NCI-H1417 (cell line): ENCODE data around the gene KIF26A.

ENCODE experiments used
- DNase-seq, 3 experiments: peaks; one replicate each; lab custom pipeline; 2025; lab: John Stamatoyannopoulos, UW

The KIF26A gene

DNA sequence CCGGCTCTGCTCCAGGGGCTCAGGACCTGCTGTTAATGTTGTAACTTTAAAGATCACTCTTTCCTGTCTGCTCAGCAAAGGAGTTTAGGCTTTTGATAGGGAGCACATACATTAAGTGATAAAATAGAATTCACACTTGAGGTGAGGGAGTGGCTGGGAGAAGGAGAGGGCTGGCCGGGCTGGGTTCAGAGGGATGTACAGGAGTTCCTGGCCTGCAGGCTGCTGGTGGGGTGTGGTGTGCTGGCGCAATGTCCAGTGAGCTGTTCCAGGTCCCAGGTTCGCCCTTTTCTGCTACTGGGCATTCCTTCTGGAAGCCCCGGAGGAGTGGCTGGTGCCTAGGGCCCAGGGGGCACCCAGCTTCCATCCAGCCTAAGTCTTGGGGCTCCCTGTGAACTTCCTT lies 17.8 kb downstream of the KIF26A start:
- no peak for DNase-seq

DNA sequence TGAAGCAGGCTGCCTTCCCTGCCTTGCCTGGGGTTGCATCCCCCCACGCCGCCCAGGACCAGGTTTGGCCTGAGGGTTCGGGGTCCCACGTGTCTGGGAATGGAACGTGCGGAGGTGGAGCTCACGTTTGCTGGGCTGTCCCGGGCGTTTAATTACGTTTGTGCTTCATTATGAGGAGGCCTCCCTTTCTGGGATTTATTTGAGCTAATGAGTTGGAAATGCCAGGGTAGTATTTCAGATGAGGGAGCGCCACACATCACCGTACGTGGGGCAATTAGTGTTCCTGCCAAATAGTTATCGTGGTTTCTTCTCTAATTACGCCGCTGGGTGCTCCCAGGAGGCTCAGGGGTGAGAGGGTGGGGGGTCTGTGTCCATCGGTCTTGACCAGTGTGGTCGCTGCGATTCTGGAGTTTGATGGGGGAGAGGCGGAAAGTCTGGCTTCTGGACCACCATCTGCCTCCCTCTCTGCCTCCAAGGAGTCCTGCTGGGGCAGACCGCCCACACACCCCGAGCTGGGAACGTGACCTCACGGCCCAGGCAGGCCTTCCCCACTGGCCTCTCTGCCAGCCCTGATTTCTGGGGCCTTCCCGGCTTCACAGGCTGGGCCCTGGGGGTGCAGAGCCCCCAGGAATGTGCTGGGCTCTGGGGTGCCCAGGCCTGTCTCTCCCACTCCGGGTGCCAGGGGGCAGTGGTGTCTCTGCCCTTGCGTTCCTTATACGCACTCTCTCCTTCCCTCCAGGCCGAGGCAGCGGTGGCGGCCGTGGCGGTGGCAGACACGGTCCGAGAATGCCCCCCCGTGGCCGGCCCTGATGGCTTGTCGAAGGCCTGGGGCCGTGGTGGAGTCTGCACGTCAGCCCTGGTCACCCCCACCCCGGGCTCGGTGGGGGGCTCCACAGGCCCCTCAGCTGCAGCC lies 18.9 kb downstream of the KIF26A start:
- no peak for DNase-seq

DNA sequence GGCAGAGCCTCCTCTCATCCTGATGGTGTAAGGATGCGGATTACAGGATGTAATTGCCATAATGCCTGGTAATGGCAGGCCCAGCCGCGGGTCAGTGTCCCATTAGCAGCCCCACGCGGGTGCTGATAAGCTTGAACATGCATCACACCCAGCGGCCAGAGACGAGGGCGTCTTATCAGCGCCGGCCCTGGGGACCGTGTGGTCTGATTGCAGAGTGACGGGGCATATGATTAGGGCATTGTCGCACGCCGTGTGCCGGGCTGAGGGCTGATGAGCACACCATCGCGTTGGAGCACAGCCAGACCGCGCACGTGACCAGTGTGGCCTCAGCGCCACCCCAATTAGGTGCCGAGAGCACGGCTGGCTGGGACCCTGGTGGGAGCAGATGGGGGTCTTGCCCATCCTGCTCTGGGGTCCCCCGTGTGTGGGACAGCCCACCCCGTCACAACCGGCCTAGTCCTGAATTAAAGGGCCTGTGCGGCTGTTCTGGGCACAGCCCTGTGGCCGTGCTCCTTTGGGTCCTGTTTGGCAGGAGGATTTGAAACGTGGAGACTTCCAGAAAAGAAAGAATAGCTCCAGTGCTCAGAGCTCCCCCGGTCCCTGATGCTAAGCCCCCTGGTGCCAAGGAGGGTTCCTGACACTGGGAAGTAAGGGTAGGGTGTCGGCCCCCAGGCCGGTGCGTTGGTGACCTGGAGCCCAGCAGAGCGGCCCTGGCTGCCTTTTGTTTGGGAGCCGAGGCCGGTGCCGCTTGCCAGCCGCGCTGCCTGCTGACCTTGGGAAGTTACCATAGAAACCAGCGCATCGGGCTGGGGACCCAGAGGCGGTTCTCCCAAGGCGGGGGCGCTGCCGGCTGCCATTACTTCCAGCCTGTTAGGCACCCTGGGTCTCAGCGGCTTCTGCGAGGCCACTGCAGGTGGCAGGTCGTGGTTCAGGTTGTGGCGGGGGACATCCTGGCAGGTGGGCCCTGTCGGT lies 20.7 kb downstream of the KIF26A start:
- DNase-seq = peak in 2 of 3 experiments; percentile 23 to 53

DNA sequence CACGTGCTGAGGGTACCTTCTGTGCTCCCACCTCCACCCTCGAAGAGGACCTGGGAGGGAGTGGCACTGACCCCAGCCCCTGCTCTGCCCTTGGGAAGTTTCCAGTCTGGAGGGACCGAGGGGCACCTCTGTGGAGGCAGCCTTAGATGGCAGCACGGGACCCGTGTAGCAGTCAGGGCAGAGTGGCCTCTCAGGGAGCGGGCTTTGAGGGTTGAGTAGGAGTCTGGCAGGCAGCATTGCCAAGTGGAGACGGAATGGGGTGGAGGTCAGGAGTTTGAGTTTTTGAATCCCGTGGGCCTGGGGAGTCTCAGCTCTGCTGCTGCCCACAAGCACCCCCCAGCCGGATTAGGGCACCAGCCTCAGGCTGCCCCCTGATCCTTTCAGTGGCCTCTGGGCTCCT lies 21.6 kb downstream of the KIF26A start:
- DNase-seq = no peak

DNA sequence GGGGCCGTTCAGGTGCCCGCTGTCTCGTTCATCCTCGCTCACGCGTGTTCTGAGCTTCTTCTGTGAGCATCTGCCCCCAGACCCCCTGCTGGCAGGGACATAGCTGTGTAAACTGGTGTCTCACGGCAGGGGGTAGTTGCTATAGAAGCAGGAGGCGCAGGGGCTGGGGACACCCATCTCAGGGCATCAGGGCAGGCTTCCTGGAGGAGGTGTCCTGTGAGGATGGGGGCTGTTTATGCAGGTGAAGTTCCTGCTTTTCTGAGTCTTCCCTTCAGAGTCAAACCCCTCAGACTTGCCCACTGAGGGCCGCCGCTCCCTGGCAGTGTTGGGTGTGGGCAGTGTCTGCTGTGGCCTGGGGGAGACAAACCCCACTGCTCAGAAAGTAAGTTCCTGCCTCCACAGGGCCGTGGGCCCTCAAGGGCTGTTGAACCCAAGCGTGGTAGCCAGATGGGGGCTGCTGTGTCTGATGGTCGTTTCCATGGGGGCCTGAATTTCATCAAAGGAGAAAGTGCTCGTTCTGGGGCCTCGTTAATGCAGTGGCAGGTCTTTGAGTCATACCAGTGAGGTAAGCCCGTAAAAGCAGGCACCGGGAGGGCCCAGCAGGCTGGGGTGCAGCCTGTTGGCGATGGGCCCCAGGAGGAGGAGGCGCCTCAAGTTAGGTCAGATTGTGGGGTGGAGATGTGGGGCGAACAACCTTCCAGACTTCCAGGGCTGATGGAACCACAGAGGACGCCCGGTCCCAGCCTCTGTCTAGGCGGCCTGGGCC lies 23.4 kb downstream of the KIF26A start:
- peak; percentile 11 to 84 (median 62) for DNase-seq

DNA sequence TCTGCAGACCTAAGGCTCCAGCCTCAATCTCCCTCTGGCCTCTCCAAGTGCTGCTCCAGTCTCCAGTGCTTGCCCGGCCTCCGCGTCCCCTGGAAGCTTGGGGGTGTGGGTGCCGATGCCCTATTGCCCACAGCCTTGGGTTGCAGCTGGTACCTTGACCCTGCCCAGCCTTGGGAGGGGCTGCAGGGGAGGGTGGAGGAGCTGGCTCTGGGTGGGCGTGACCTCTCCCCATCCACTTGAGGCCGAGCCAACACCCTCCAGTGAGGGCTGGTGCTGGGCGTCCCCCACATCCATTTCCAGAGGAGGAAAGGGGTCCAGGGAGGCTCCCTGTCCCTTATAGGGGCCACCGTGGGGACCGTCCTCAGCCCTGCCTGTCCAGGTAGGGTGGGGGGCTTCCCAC lies 24.1 kb downstream of the KIF26A start:
- DNase-seq = no peak

DNA sequence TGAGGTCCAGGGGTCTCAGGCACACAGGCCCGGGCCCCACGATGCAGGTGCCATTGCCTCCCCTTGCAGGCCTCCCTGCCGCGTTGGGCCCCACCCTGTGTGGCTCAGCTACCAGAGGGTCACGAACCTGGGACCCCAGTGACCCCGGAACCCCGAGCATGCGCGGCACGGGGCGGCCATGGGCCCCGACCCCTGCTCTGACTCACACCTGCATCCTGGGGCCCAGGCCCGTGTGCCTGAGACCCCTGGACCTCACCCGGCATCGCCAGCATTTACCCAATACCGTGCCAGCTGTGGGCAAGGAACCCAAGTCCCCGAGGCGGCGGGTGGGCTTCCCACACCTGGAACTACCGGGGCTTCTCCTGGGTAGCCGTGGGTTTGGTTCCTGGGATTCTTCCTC lies 25.2 kb downstream of the KIF26A start:
- DNase-seq = no peak

DNA sequence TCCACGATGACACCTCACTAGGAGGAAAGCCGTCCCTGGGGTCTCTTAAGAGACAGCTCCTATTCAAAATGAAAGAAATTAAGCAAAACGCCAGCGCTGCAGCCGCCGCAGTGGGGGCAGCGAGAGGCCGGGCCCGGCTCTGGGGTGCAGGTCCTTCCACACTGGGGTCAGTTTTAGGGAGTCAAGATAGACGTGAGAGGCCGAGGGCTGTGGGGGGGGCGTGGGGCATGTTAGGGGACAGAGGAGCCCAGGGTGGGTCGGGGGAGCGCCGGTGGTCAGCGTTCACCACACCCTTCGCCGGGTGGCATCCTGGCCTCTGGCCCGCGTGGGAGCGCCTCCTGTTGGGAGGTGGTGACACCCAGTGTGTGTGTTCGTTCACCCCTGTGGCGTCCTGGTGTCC lies 25.7 kb downstream of the KIF26A start:
- DNase-seq = no peak

DNA sequence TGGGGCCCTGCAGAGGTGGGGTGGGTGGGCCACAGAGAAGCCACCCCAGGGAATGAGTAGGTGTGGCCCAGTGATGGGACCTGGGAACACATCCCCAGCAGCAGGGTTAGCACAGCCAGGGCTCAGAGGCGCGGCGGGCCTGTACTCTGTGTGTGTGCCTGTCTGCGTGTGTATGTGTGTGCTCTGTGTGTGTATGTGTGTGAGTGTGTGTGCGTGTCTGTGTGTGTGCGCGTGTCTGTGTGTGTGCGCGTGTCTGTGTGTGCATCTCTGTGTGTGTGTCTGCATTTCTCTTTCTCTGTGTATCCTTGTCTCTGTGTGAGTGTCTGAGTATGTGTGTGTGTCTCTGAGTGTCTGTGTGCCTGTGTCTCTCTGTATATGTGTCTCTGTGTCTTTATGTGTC lies 26.1 kb downstream of the KIF26A start:
- no peak for DNase-seq

DNA sequence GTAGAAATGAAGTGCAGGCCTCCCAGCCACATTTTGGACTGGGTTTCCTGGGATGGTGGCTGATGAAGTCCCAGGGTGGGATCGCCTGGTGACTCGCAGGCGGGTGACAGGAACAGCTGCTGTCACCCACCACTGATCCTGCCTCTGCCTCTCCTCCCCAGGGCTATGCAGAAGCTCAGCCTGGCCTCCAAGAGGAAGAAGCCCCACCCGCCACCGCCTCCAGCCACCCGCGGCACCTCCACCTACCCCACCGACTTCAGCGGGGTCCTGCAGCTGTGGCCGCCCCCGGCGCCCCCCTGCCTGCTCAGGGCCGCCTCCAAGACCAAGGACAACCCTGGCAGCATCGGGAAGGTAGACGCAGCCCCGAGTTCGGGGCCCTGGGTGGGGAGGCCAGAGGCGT lies 28.3 kb downstream of the KIF26A start:
- no peak for DNase-seq

DNA sequence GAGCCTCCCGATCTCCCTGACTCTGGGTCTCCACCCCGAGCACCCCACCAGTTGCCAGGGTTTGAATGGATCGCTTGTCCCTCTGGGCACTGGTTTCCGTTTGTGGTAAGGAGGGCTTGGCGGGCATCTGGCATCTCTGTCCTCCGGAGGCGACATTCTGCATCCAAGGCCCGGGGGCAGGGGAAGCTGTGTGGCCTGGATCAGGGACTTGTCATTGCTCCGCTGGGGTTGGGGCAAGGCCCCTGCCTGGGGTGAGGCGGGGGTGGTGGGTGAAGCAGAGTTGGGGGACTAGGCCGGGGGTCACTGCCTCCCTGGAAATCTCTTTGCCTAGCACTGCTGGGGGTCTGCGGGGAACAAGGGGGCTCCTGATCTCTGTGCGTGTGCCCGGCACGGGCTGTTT lies 30.2 kb downstream of the KIF26A start:
- DNase-seq = no peak

DNA sequence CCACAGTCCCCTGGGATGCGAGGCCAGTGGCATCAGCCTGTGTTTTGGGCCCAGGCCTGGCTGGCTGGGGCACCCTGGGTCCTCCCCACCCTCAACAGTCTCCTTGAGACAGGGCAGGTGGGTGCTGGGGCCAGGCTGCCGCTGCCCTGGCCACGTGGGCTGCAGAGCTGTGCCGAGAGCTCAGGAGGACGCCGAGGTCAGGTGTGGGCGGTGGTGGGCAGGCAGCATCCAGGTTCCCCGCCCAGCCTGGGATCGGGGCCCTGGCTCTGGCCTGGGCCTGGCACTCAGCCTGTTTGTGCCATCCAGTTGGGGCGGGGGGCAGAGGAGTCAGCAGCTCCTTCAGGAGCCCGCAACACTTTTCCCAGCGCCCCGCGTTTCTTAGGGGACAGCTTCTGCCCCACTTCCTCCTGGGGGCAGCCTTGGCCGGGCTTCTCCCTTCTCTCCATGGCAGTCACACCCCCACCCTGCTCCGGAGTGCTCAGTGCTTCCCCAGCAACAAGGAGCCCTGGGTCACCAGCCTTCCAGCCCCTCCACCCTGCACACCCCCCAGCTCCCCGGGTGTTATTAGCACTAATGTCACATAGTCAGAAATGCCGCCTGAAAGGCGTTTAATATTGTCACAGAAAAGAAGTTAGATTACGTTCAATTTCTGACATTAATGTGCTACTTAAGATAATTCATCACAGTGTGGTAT lies 30.8 kb downstream of the KIF26A start:
- DNase-seq = peak in 2 of 3 experiments; percentile 39 to 69

DNA sequence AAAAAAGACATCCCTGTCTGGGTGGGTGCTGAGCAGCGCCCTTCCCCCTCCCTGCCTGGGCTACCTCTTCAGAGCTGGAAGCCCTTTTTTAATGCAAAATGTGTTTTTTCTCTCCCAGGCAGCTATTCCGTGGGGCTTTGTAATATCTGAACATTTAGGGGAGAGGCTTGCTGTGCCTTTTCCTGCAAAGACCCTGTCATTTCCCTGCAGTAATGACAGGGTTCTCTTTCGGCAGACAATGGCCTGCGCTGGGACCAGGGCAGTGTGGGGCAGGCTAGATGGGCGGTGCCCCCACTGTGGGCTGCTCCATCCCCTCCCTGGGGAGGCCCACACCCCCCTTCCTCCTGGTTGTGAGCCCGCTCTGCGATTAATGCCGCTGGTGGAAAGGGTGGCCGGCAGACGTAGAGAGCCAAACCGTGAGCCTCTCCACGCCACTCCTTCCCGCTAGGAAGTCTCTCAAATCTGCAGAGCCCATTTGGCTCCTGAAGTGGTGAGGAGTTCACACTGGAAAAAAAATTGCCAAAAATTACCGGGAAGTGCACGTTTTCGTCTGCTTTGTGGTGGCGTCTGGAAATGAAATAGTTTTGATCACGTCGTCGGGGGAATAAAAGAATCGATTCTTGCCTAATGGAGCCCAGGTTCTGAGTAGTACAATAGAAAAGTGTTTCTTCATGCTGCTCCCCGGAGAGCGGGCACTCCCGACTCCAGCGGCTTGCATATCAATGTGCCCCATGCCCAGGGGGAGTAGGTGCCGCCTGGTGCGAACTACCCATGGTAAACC lies 31.5 kb downstream of the KIF26A start:
- peak in 2 of 3 experiments; percentile 45 to 69 for DNase-seq

DNA sequence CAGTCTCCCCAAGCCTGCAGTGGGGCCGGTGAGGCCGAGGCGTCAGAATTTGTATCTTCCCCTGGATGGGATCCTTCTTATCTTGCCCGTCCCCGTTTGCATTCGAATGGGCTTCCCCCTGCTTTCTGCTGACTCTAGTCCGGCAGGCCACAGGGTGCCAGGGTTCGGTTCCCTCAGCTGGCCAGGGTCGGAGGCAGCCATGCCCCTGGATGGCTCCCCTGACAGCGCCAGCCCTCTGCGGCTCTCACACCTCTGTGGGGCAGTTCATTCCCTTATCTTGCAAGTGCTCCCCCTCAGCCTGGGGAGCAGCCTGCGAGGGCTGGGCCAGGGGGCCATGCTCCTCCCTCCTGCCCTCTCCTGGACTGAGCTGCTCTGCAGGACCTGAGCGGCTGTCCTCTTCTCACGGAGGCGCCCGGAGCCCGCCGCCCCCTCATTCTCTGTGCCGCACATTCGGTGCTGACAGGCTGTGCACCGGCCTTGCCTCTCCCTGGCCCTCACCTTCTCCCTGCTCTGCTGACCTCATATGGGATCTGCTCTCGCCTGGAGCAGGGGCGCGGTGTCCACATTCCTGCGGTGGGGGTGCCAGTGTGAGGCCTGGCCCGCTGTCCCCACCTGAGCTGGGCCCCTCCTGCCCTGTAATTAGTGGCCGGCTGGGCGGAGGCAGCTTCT lies 32.8 kb downstream of the KIF26A start:
- no peak for DNase-seq

DNA sequence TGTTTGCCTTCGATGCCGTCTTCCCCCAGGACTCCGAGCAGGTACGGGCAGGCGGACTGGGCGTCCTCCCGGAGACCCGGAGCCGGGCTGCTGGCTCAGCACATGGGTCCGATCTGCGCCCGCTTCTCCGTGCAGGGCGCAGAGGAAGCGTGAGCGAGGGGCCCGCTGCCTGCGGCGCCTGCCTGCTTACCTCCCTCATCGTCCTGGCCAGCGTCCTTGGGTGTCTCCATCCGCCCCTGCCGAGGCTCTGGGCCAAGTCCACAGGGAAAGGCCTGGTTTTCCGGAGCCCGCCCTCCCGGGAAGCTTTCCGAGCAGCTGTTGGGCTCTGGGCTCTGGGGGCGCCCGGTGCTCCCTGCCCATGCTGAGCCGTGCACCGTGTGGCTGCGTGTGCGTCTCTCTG lies 33.5 kb downstream of the KIF26A start:
- no peak for DNase-seq

DNA sequence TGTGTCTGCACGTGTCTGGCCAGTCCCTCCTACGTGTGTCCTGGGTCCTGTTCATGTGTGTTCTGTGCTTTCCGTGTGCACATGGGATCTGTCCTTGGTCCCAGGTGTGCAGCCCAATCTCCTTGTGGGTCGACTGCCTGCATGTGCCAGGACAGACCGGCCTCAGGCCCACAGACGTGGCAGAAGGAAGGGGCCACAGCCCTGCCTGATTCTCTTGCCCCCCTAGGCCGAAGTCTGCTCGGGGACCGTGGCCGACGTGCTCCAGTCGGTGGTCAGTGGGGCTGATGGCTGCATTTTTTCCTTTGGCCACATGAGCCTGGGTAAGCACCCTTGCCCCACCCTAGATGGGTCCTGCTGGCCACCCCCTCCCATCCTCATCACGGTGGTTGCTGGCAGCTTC lies 34.0 kb downstream of the KIF26A start:
- DNase-seq = no peak

DNA sequence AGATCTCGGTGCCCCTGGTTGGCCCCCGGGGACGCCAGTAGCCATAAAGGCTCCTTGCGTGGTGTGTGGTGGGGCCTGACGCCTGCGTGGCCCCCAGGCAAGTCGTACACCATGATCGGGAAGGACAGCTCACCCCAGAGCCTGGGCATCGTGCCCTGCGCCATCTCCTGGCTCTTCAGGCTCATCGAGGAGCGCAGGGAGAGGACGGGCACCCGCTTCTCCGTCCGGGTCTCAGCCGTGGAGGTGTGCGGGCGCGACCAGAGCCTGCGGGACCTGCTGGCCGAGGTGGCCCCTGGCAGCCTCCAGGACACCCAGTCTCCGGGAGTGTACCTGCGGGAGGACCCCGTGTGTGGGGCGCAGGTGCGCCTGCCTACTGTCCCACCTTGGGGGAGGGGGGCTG lies 34.5 kb downstream of the KIF26A start:
- no peak for DNase-seq

DNA sequence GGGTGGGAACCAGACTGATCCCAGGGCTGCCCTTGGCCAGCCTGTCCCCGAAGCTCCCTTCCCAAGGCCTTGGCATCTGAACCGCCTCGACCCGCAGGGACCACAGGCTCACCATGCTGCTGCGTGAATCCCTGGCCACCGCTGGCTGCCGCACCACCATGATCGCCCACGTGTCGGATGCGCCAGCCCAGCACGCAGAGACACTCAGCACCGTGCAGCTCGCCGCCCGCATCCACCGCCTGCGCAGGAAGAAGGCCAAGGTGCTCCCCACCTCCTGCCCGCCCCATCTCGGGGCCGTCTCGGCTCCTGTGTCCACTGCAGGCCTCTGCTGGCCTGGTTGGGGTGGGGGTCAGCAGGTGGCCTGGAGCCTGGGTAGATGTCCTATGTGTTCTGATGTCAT lies 35.7 kb downstream of the KIF26A start:
- no peak for DNase-seq

DNA sequence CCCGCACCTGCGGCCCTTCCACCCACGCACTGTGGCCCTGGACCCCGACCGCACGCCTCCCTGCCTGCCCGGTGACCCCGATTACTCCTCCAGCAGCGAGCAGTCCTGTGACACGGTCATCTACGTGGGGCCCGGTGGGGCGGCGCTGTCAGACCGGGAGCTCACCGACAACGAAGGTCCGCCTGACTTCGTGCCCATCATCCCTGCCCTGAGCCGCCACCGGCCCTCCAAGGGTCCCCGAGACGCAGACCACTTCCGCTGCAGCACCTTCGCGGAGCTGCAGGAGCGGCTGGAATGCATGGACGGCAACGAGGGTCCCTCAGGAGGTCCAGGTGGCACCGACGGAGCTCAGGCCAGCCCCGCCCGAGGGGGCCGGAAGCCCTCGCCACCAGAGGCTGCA lies 36.7 kb downstream of the KIF26A start:
- no peak for DNase-seq

DNA sequence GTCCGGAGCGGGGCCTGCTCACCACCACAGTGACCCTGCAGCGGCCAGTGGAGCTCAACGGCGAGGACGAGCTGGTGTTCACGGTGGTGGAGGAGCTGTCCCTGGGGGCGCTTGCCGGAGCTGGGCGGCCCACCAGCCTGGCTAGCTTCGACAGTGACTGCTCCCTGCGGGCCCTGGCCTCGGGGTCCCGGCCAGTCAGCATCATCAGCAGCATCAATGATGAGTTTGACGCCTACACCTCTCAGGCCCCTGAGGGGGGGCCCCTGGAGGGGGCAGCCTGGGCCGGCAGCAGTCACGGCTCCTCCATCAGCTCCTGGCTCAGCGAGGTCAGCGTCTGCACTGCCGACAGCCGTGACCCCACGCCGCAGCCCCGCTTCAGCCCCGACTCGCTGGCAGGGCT lies 37.4 kb downstream of the KIF26A start:
- DNase-seq = no peak
